ENCODE results near the gene NSUN6. TPM values are rescaled to one million over a fixed set of nuclear protein-coding genes. Genes with fewer than 3 reads are reported as not detected.

Gene NSUN6
- total RNA-seq, 1 donor from 2014 or later, result 6.6 TPM

DNA sequence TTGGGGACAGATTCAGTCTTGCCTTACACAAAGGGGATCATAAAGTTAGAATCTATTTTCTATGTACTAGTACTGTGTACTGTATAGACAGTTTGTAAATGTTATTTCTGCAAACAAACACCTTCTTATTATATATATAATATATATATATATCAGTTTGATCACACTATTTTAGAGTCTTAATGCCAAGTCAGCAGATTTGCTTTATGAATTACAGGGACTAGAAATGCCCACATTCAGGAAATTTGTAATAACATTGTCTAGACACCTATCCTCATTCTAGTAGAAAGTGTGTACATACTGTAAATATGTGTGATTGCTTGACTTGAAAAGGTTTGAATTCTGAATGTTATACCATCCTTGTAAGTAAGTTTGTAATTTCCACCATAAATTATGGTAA, 111.2 kb downstream of the NSUN6 start:
- Histone ChIP-seq H3K36me3 (ENCODE audit: control insufficient read depth, insufficient read depth, low read length) (no peaks in the 10 kb centered on the region), H3K4me3 (ENCODE audit: low read depth, low read length) (no peak overlapping the region), H3K27me3 (ENCODE audit: control insufficient read depth, insufficient read depth, low read length) (no peaks in the 10 kb centered on the region)
- DNase-seq (ENCODE audit: low read depth), result no peak
- TF ChIP-seq, protein P1, sequence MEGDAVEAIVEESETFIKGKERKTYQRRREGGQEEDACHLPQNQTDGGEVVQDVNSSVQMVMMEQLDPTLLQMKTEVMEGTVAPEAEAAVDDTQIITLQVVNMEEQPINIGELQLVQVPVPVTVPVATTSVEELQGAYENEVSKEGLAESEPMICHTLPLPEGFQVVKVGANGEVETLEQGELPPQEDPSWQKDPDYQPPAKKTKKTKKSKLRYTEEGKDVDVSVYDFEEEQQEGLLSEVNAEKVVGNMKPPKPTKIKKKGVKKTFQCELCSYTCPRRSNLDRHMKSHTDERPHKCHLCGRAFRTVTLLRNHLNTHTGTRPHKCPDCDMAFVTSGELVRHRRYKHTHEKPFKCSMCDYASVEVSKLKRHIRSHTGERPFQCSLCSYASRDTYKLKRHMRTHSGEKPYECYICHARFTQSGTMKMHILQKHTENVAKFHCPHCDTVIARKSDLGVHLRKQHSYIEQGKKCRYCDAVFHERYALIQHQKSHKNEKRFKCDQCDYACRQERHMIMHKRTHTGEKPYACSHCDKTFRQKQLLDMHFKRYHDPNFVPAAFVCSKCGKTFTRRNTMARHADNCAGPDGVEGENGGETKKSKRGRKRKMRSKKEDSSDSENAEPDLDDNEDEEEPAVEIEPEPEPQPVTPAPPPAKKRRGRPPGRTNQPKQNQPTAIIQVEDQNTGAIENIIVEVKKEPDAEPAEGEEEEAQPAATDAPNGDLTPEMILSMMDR (IDR thresholded peaks at IDR 0.05; ENCODE audit: insufficient read depth, low read length, poor library complexity, severe bottlenecking), result no peak

DNA sequence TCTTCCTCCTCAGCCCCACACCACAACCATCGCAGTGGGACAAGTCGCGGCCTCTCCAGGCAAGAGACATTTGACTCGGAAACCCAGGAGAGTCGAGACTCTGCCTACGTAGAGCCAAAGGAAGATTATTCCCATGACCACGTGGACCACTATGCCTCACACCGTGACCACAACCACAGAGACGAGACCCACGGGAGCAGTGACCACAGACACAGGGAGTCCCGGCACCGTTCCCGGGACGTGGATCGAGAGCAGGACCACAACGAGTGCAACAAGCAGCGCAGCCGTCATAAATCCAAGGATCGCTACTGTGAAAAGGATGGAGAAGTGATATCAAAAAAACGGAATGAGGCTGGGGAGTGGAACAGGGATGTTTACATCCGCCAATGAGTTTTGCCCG, 112.1 kb downstream of the NSUN6 start:
- TF ChIP-seq, protein P1 (IDR thresholded peaks at IDR 0.05; ENCODE audit: insufficient read depth, low read length, poor library complexity, severe bottlenecking), result no peak
- no peaks in the 10 kb centered on the region for H3K27me3 ChIP-seq (ENCODE audit: control insufficient read depth, insufficient read depth, low read length)
- DNase-seq (ENCODE audit: low read depth), result no peak
- H3K36me3 ChIP-seq (ENCODE audit: control insufficient read depth, insufficient read depth, low read length), result no peaks in the 10 kb centered on the region
- H3K4me3 ChIP-seq (ENCODE audit: low read depth, low read length), result no peak overlapping the region

DNA sequence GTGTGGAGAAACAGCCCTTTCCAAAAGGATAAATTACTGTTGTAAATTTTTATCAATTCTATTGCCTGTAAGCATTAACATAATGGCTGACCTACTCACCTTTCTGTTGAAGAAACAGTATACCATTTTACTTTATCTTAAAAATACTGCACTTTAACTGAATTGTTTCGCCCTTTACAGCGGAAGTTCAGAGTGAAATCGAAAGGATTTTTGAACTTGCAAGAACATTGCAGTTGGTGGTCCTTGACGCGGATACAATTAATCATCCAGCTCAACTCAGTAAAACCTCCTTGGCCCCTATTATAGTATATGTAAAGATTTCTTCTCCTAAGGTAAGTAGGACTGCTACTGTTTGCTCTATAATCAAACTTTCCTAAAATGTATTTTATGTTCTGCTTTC, 117.5 kb downstream of the NSUN6 start:
- no peak for DNase-seq (ENCODE audit: low read depth)
- Histone ChIP-seq H3K36me3 (ENCODE audit: control insufficient read depth, insufficient read depth, low read length) (no peaks in the 10 kb centered on the region), H3K4me3 (ENCODE audit: low read depth, low read length) (no peak overlapping the region), H3K27me3 (ENCODE audit: control insufficient read depth, insufficient read depth, low read length) (no peaks in the 10 kb centered on the region)
- TF ChIP-seq, protein P1 (IDR thresholded peaks at IDR 0.05; ENCODE audit: insufficient read depth, low read length, poor library complexity, severe bottlenecking), result no peak

DNA sequence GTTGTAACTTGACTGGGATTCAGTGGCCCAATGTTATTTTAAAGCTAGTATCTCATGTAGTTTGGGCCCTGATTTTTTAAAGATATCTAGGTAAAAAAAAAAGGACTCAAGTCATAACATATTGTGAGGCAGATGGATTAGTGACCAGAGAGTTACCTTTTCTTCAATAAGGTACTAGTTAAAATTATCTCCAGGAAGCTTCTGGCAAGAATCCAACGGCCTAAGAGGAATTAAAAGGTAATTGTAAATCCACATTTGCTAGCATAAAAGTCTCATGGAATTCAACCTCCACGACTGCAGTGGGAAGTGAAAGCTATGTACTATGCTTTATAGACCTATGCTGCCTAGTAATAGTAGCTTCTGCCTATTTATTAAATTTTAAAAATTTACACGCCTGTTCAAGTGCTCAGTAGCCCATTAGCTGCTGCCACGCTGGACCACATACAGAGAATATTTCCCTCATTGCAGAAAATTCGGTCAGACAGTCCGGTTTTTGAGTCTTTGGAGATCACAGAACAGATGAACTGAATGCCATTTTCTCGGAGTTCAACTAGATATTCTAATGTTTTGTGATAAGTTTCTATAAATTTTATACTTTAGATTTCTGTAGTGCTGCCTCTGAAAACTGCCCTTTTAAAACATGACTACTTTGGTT, 118.4 kb downstream of the NSUN6 start:
- H3K27me3 ChIP-seq (ENCODE audit: control insufficient read depth, insufficient read depth, low read length), result no peaks in the 10 kb centered on the region
- TF ChIP-seq, protein P1 (IDR thresholded peaks at IDR 0.05; ENCODE audit: insufficient read depth, low read length, poor library complexity, severe bottlenecking), result no peak
- DNase-seq (ENCODE audit: low read depth), result no peak

DNA sequence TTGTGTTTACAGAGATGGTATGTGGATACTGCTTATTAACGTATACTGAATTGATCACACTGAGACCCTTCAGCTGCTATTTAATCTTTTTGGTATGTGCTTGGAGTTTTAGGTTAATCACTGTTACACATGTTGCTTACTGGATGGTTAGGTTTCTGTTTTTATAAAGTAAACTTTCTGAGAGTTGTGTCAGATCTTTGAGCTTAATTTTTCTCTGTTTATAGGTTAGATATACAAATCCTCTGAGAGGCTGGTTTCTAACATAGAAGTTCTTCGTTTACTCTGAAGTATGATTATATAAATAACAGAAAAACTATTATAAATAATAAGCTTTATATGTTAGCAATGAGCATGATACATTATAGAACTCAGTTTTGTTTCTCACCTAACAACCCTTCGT, 123.1 kb downstream of the NSUN6 start:
- Histone ChIP-seq H3K27me3 (ENCODE audit: control insufficient read depth, insufficient read depth, low read length) (no peaks in the 10 kb centered on the region), H3K36me3 (ENCODE audit: control insufficient read depth, insufficient read depth, low read length) (no peaks in the 10 kb centered on the region), H3K4me3 (ENCODE audit: low read depth, low read length) (no peak overlapping the region)
- TF ChIP-seq, protein P1 (IDR thresholded peaks at IDR 0.05; ENCODE audit: insufficient read depth, low read length, poor library complexity, severe bottlenecking), result no peak
- no peak for DNase-seq (ENCODE audit: low read depth)

More for the DNA sequence above, 118.4 kb downstream of the NSUN6 start:
- no peak overlapping the region for H3K4me3 ChIP-seq (ENCODE audit: low read depth, low read length)
- no peaks in the 10 kb centered on the region for H3K36me3 ChIP-seq (ENCODE audit: control insufficient read depth, insufficient read depth, low read length)

DNA sequence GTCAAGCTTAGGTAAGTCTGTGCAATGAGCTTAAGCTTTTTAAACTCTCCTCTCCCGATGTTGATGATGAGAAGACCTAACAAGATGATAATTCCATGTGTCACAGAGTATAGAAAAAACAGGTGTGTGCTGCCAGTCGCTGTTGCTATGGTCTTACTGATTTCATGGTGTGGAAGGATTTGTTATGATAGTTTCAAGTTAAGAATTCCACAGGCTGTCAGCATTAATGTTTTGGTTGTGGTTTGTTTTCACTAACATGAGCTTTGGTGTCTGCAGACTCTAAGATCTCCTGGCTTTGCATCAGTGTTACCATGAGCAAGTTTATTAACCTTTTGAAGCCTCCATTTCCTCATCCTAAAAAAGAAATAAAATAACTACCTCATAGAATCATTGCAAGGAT, 123.7 kb downstream of the NSUN6 start:
- Histone ChIP-seq H3K27me3 (ENCODE audit: control insufficient read depth, insufficient read depth, low read length) (no peaks in the 10 kb centered on the region), H3K4me3 (ENCODE audit: low read depth, low read length) (no peak overlapping the region), H3K36me3 (ENCODE audit: control insufficient read depth, insufficient read depth, low read length) (no peaks in the 10 kb centered on the region)
- TF ChIP-seq, protein P1 (IDR thresholded peaks at IDR 0.05; ENCODE audit: insufficient read depth, low read length, poor library complexity, severe bottlenecking), result no peak
- no peak for DNase-seq (ENCODE audit: low read depth)

Data from kidney epithelial cell (primary cell).